GM19035 (cell line): ENCODE measurements around the gene METTL6.
"Not testable (repeated sequence)": the region's sequence is repeated elsewhere in the genome, so short reads cannot be mapped to it uniquely, and the experiment has no call there.

Experiments
- ATAC-seq: cut with Tn5 transposase; IDR thresholded peaks from one replicate; pipeline ENCODE4 v1.9.1; 2021; ENCODE audit not compliant: unreplicated experiment

Gene METTL6

GRCh38 chr3:15405448-15406050, 21.8 kb downstream of the METTL6 start:
- no peak for ATAC-seq

GRCh38 chr3:15404767-15405166, 22.6 kb downstream of the METTL6 start:
- ATAC-seq, result no peak

GRCh38 chr3:15403965-15404364, 23.4 kb downstream of the METTL6 start:
- ATAC-seq, result no peak

- no peak for ATAC-seq
These were observed 23.8 kb downstream of the METTL6 start for GRCh38 chr3:15403495-15403894.

- no peak for ATAC-seq
These were observed 25.4 kb downstream of the METTL6 start for GRCh38 chr3:15401936-15402335.

GRCh38 chr3:15399970-15400369, 27.4 kb downstream of the METTL6 start:
- ATAC-seq, result no peak

GRCh38 chr3:15398731-15399133, 28.6 kb downstream of the METTL6 start:
- ATAC-seq, result not testable (repeated sequence)

- not testable (repeated sequence) for ATAC-seq
These were observed 34.1 kb downstream of the METTL6 start for GRCh38 chr3:15393252-15393651.

GRCh38 chr3:15391007-15391406, 36.3 kb downstream of the METTL6 start:
- ATAC-seq, result no peak

- no peak for ATAC-seq
These were observed 36.9 kb downstream of the METTL6 start for GRCh38 chr3:15390460-15390859.

- not testable (repeated sequence) for ATAC-seq
These were observed 39.0 kb downstream of the METTL6 start for GRCh38 chr3:15388335-15388734.

- no peak for ATAC-seq
These were observed 39.6 kb downstream of the METTL6 start for GRCh38 chr3:15387735-15388134.

- no peak for ATAC-seq
These were observed 40.2 kb downstream of the METTL6 start for GRCh38 chr3:15387171-15387581.

- not testable (repeated sequence) for ATAC-seq
These were observed 40.7 kb downstream of the METTL6 start for GRCh38 chr3:15386654-15386955.

GRCh38 chr3:15385901-15386653, 41.3 kb downstream of the METTL6 start:
- no peak for ATAC-seq

- ATAC-seq, result peak; percentile 13
These were observed 42.1 kb downstream of the METTL6 start for GRCh38 chr3:15385238-15385695.

GRCh38 chr3:15384510-15385237, 42.7 kb downstream of the METTL6 start:
- peak; percentile 85 for ATAC-seq

- ATAC-seq, result no peak
These were observed 44.9 kb downstream of the METTL6 start for GRCh38 chr3:15382405-15382923.

- ATAC-seq, result no peak
These were observed 46.1 kb downstream of the METTL6 start for GRCh38 chr3:15380980-15381890.

- peak; percentile 92 for ATAC-seq
These were observed 49.2 kb downstream of the METTL6 start for GRCh38 chr3:15377961-15378791.
